ENCODE results near the gene PRKCE.

The PRKCE gene

GRCh38 chr2:46170026-46170425 is 518.6 kb downstream of the PRKCE start:
- no peak for DNase-seq (ENCODE audit: low spot score)

- DNase-seq (ENCODE audit: low spot score): no peak
These were observed 519.3 kb downstream of the PRKCE start for GRCh38 chr2:46170611-46171350.

- no peak for DNase-seq (ENCODE audit: low spot score)
These were observed 520.0 kb downstream of the PRKCE start for GRCh38 chr2:46171411-46171953.

GRCh38 chr2:46171996-46172546 is 520.6 kb downstream of the PRKCE start:
- DNase-seq (ENCODE audit: low spot score): no peak

- DNase-seq (ENCODE audit: low spot score): no peak
These were observed 521.6 kb downstream of the PRKCE start for GRCh38 chr2:46173030-46173429.

GRCh38 chr2:46173636-46174250 is 522.3 kb downstream of the PRKCE start:
- no peak for DNase-seq (ENCODE audit: low spot score)

GRCh38 chr2:46174345-46175170 is 523.1 kb downstream of the PRKCE start:
- DNase-seq (ENCODE audit: low spot score): no peak

- no peak for DNase-seq (ENCODE audit: low spot score)
These were observed 523.9 kb downstream of the PRKCE start for GRCh38 chr2:46175419-46175818.

GRCh38 chr2:46177461-46178089 is 526.1 kb downstream of the PRKCE start:
- DNase-seq (ENCODE audit: low spot score): no peak

- no peak for DNase-seq (ENCODE audit: low spot score)
These were observed 527.7 kb downstream of the PRKCE start for GRCh38 chr2:46179037-46179621.

- DNase-seq (ENCODE audit: low spot score): no peak
These were observed 528.7 kb downstream of the PRKCE start for GRCh38 chr2:46180189-46180588.

- no peak for DNase-seq (ENCODE audit: low spot score)
These were observed 529.8 kb downstream of the PRKCE start for GRCh38 chr2:46181306-46181705.

- no peak for DNase-seq (ENCODE audit: low spot score)
These were observed 530.5 kb downstream of the PRKCE start for GRCh38 chr2:46181789-46182530.

GRCh38 chr2:46183426-46183825 is 532.0 kb downstream of the PRKCE start:
- peak; percentile 45 for DNase-seq (ENCODE audit: low spot score)

GRCh38 chr2:46184794-46185583 is 533.5 kb downstream of the PRKCE start:
- no peak for DNase-seq (ENCODE audit: low spot score)

- DNase-seq (ENCODE audit: low spot score): no peak
These were observed 535.7 kb downstream of the PRKCE start for GRCh38 chr2:46187112-46187618.

- no peak for DNase-seq (ENCODE audit: low spot score)
These were observed 536.7 kb downstream of the PRKCE start for GRCh38 chr2:46188041-46188716.

- DNase-seq (ENCODE audit: low spot score): no peak
These were observed 541.9 kb downstream of the PRKCE start for GRCh38 chr2:46193356-46193755.

- no peak for DNase-seq (ENCODE audit: low spot score)
These were observed 542.4 kb downstream of the PRKCE start for GRCh38 chr2:46193855-46194254.

Data from D341Med (cell line).